K562 (cell line): ENCODE results near the gene BICD1. TPM values are rescaled to one million over a fixed set of nuclear protein-coding genes. Genes with fewer than 3 reads are reported as not detected.

ENCODE experiments used
- ATAC-seq: fragments of 200-7000 bp; cut with Tn5 transposase; 3 replicates; pipeline ENCODE4 v1.9.1; 2020; ENCODE audit warnings: moderate library complexity
- BruUV-seq: library from RNA; stranded (reverse); fragments of 400-500 nt; replicated peaks from 2 replicates; lab custom pipeline; 2021; lab: Mats Ljungman, UMichigan
- CTCF ChIA-PET: fragments of 300-600 bp; formaldehyde crosslinking; extraction: SDS; loops from one replicate; lab custom pipeline; 2021; ENCODE audit warnings: low intra/inter-chr PET ratio; lab: Yijun Ruan, JAX
- POLR2A ChIA-PET: fragments of 300-600, 350-650 bp; sonication (Branson Sonifier 250); formaldehyde crosslinking; extraction: SDS; loops from one replicate; lab custom pipeline; 2021; ENCODE audit warnings: antibody characterized with exemption, inconsistent platforms; lab: Yijun Ruan, JAX
- DNase-seq, 4 experiments: peaks; one replicate each; pipeline versions ENCODE4 v3.0.0 to v3.0.0-alpha.2; 2011 to 2018; ENCODE audit warnings: low spot score in 3 of 4, mixed read lengths in 3 of 4; ENCODE audit errors: extremely low read depth in 1 of 4
- FAIRE-seq: peaks from 2 replicates; lab custom pipeline; 2011; peaks lifted over from hg19 to GRCh38; lab: Jason Lieb, UNC
- H2AFZ ChIP-seq: 2 replicates; pipeline ENCODE4 v1.6.0; 2011; ENCODE audit warnings: low read depth, low read length, control low read depth, inconsistent platforms
- H3K27ac ChIP-seq: fragments of 200-600 bp; 3 replicates; pipeline ENCODE4 v1.8.0; 2011; ENCODE audit warnings: low read depth, mild to moderate bottlenecking, control low read depth, inconsistent platforms, low read length, moderate library complexity, mixed read lengths; ENCODE audit errors: extremely low read depth
- H3K27me3 ChIP-seq, 2 experiments: fragments of 300-600 bp in 1 of 2; 2 replicates in 1 of 2; 3 replicates in 1 of 2; pipeline versions ENCODE4 v1.6.0 to v1.8.0; 2011; ENCODE audit warnings: inconsistent platforms in 2 of 2, low read length in 2 of 2, mild to moderate bottlenecking in 1 of 2, mixed read lengths in 1 of 2, moderate library complexity in 1 of 2; ENCODE audit not compliant: control insufficient read depth in 2 of 2, insufficient read depth in 2 of 2
- H3K36me3 ChIP-seq: fragments of 300-600 bp; 3 replicates; pipeline ENCODE4 v1.8.0; 2011; ENCODE audit warnings: mild to moderate bottlenecking, low read length, inconsistent platforms; ENCODE audit not compliant: control insufficient read depth, insufficient read depth
- H3K4me1 ChIP-seq, 2 experiments: fragments of 200-600 bp in 1 of 2; replicated peaks in 1 of 2; 2 replicates in 1 of 2; 3 replicates in 1 of 2; pipeline versions ENCODE4 v1.5.1 to v1.8.0; 2011; ENCODE audit warnings: inconsistent platforms in 2 of 2, low read length in 2 of 2, mild to moderate bottlenecking in 1 of 2, mixed read lengths in 1 of 2, moderate library complexity in 1 of 2; ENCODE audit not compliant: control insufficient read depth in 2 of 2, insufficient read depth in 2 of 2
- H3K4me2 ChIP-seq: 2 replicates; pipeline ENCODE4 v1.6.1; 2011; ENCODE audit warnings: low read length, control low read depth, inconsistent platforms, mixed read lengths; ENCODE audit not compliant: insufficient read depth
- H3K4me3 ChIP-seq: fragments of 200-600 bp; sonication (generic), shearing (Covaris generic); 2 replicates; pipeline ENCODE4 v1.5.1; 2016; ENCODE audit warnings: control low read depth, inconsistent platforms
- H3K79me2 ChIP-seq: fragments of 200-600 bp; 3 replicates; pipeline ENCODE4 v1.8.0; 2011; ENCODE audit warnings: low read length, inconsistent platforms; ENCODE audit not compliant: control insufficient read depth, insufficient read depth
- H3K9ac ChIP-seq, 2 experiments: 2 replicates each; pipeline versions ENCODE4 v1.6.0 to v1.6.1; 2011; ENCODE audit warnings: low read depth in 2 of 2, low read length in 2 of 2, control low read depth in 1 of 2, inconsistent platforms in 1 of 2, mild to moderate bottlenecking in 1 of 2, mixed read lengths in 1 of 2; ENCODE audit not compliant: insufficient read depth in 1 of 2
- H3K9me1 ChIP-seq: one replicate; pipeline ENCODE4 v1.6.0; 2011; ENCODE audit warnings: inconsistent platforms, mild to moderate bottlenecking, low read length, moderate library complexity; ENCODE audit not compliant: control insufficient read depth, insufficient read depth
- H3K9me3 ChIP-seq: replicated peaks from 2 replicates; pipeline ENCODE4 v1.5.1; 2011; ENCODE audit warnings: low read depth, low read length, inconsistent platforms; ENCODE audit not compliant: control insufficient read depth, insufficient read depth
- H4K20me1 ChIP-seq: replicated peaks from 2 replicates; pipeline ENCODE4 v1.6.1; 2011; ENCODE audit warnings: low read length, inconsistent platforms, mixed read lengths; ENCODE audit not compliant: control insufficient read depth, insufficient read depth
- CBFA2T3 ChIP-seq: fragments of 450-650 bp; IDR thresholded peaks from 2 replicates; pipeline ENCODE4 v1.6.1; 2017
- KAT2B ChIP-seq: IDR thresholded peaks from one replicate; pipeline ENCODE4 v1.6.1; 2012; ENCODE audit warnings: low read depth, mild to moderate bottlenecking, control low read depth, inconsistent platforms, low read length, moderate library complexity
- KAT8 ChIP-seq: fragments of 450-650 bp; IDR thresholded peaks from 2 replicates; pipeline ENCODE4 v1.6.1; 2016; ENCODE audit warnings: low read depth, mild to moderate bottlenecking
- KLF10 ChIP-seq: fragments of 250-450 bp; sonication (Bioruptor Pico); IDR thresholded peaks from 2 replicates; pipeline ENCODE4 v1.6.1; 2021; ENCODE audit warnings: matching md5 sums
- MIER1 ChIP-seq: fragments of 450-650 bp; IDR thresholded peaks from 2 replicates; pipeline ENCODE4 v1.6.1; 2016; ENCODE audit warnings: antibody characterized with exemption, mild to moderate bottlenecking, low read depth
- NR3C1 ChIP-seq: sonication (generic); formaldehyde crosslinking; IDR thresholded peaks from 2 replicates; pipeline ENCODE4 v1.8.1; 2022; ENCODE audit warnings: missing genetic modification reagents
- RBFOX2 ChIP-seq: fragments of 200-400 bp; formaldehyde crosslinking; IDR thresholded peaks from 2 replicates; pipeline ENCODE4 v1.6.1; 2017; ENCODE audit warnings: low read depth, mild to moderate bottlenecking, low read length, moderate library complexity
- SNRNP70 ChIP-seq: fragments of 200-400 bp; formaldehyde crosslinking; optimal IDR thresholded peaks from 2 replicates; pipeline ENCODE3; 2017; ENCODE audit warnings: low read depth, low read length
- STAT5A ChIP-seq: IDR thresholded peaks from 2 replicates; pipeline ENCODE4 v1.6.1; 2012; ENCODE audit warnings: low read length, inconsistent platforms, borderline replicate concordance
- ZSCAN29 ChIP-seq: fragments of 450-650 bp; IDR thresholded peaks from 2 replicates; pipeline ENCODE4 v1.6.1; 2017
- WGBS: fragments of 100-300 bp; shearing (Covaris generic); methylation state at CpG from one replicate; pipeline ENCODE4 v1.1.6; 2016; ENCODE audit warnings: low coverage, mixed read lengths; ENCODE audit not compliant: insufficient coverage; ENCODE audit errors: missing lambda C conversion rate; 5-methylcytosine and 5-hydroxymethylcytosine counted together
- in situ Hi-C: fragments of 300-500 bp; cut with MboI; formaldehyde crosslinking; loops from 4 replicates; pipeline ENCODE4 v1.15.0; 2018; ENCODE audit warnings: inconsistent platforms, mixed read lengths
- intact Hi-C: fragments of 100-400 bp; cut with micrococcal nuclease; formaldehyde crosslinking; loops from 2 replicates; pipeline ENCODE4 v1.14.2; 2022
- polyA plus RNA-seq, 8 experiments: library from polyadenylated mRNA; depleted of rRNA in 4 of 8; stranded (reverse) in 5 of 8; unstranded in 3 of 8; fragments of >200 nt; fragmentation: Nextera tagmentation in 2 of 8; fragmentation: Illumina TruSeq in 1 of 8; extraction: Ambion mirVana in 2 of 8; extraction: Trizol in 1 of 8; gene quantifications; 2 replicates each; pipeline versions ENCODE4 v1.2.1 to v1.2.3, GENCODE V29; 2011 to 2014; ENCODE audit warnings: inconsistent platforms in 1 of 8, missing spikeins in 1 of 8
- total RNA-seq, 7 experiments: library from RNA; depleted of rRNA in 6 of 7; stranded (reverse); fragments of >200 nt in 6 of 7; fragmentation: Illumina TruSeq in 2 of 7; extraction: Trizol in 2 of 7; gene quantifications; 2 replicates each; pipeline versions ENCODE4 v1.2.1 to v1.2.3, GENCODE V29; 2011 to 2021; ENCODE audit warnings: low replicate concordance in 1 of 7
- TF ChIP-seq, protein P1 (sequence below): fragments of 450-650 bp; IDR thresholded peaks from 2 replicates; pipeline ENCODE4 v1.6.1; 2016; ENCODE audit warnings: low read depth, mild to moderate bottlenecking, moderate library complexity
- TF ChIP-seq, protein P2 (sequence below), 2 experiments: IDR thresholded peaks in 1 of 2; conservative IDR thresholded peaks in 1 of 2; 2 replicates each; pipeline ENCODE4 v1.6.1; 2016; ENCODE audit warnings: low read depth in 2 of 2, mild to moderate bottlenecking in 1 of 2, missing compliant biosample characterization in 1 of 2, missing genetic modification characterization in 1 of 2, moderate library complexity in 1 of 2
- TF ChIP-seq, protein P3 (sequence below): fragments of 450-650 bp; IDR thresholded peaks from 2 replicates; pipeline ENCODE4 v1.6.1; 2016
- TF ChIP-seq, protein P4 (sequence below): sonication (generic); formaldehyde crosslinking; IDR thresholded peaks from 2 replicates; pipeline ENCODE4 v1.8.1; 2023; ENCODE audit warnings: mild to moderate bottlenecking, missing genetic modification reagents

The BICD1 gene
- total and polyA plus RNA-seq, 9 of the 15 experiments (the other 6 are each of a cell fraction or from before 2014, with no cell fraction given) = 3.5 to 21.1 (median 12.5) TPM

DNA sequence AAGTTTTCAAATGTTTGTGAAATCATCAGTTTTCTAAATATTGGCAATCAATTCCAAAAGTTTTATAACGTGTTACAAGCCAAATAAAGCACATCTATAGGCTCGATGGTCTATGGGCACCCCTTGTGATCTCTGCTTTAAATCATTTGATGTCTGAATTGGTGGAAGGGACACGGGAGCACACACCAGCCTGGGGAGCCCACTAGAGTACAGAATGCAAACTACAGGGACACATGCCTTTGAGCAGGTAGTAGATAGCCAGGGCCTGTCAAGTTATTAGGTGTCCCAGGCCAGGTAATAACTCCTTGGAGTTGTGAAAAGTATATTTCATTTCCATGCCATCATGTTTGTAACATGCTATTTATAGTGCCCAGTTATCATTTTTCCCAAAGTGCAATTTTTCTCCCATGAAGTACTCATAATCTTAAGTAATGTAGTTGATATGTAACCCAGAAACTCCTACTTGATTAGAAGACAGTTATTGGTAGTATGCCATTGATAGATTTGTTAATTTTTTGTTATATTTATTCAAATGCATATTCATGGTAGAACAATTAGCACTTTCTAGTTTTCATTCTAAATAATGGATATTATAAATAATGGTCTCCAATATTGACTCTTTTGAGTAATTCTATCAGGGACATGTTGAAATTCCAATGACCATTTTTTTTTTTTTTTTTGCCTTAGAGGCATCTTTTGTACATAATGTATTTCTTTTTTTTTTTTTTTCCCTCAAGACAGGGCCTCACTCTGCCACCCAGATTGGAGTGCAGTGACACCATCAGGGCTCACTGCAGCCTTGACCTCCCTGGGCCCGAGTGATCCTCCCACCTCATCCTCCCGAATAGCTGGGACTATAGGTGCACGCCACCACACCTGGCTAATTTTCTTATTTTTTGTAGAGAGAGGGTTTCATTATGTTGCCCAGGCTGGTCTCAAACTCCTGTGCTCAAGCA, 195.8 kb downstream of the BICD1 start:
- H3K9me1 ChIP-seq = no peaks in the 10 kb centered on the region
- POLR2A ChIA-PET = no interaction called here
- ATAC-seq (peak; percentile 94), DNase-seq (peak; percentile 19 to 54 (median 38)), FAIRE-seq (peak; percentile 64)
- no peaks in the 10 kb centered on the region for H3K27me3 ChIP-seq
- no peaks in the 10 kb centered on the region for H3K36me3 ChIP-seq
- no peak overlapping the region for H2AFZ ChIP-seq
- H3K27ac ChIP-seq = no peak overlapping the region
- no peak overlapping the region for H3K9ac ChIP-seq
- BruUV-seq = no TSS peak
- in situ Hi-C loops (loop anchor here (10.0 kb wide), 1 partner anchor 618 kb away; no protein-coding TSS in a partner anchor), intact Hi-C loops (loop anchor here (1.0 to 2.0 kb wide), 2 partner anchors 41 to 242 kb away; no protein-coding TSS in a partner anchor)
- H3K4me2 ChIP-seq = no peak overlapping the region
- no peaks in the 10 kb centered on the region for H4K20me1 ChIP-seq
- H3K4me1 ChIP-seq = peaks cover 0 to 2% of the 10 kb centered on the region in 2 experiments; a peak in 1 of 5 replicates
- CTCF ChIA-PET = interaction anchor here (0.6 to 1.2 kb wide), 3 partner anchors 15 to 977 kb away, joined by 3 read pairs; no protein-coding TSS in a partner anchor
- no peaks in the 10 kb centered on the region for H3K79me2 ChIP-seq
- H3K4me3 ChIP-seq = no peak overlapping the region
- 30% methylated on average over 4 of the region's 6 CpGs for WGBS
- H3K9me3 ChIP-seq = no peaks in the 10 kb centered on the region
- TF ChIP-seq RBFOX2 (no peak), ZSCAN29 (no peak), MIER1 (no peak), KAT2B (no peak), SNRNP70 (no peak), KLF10 (CRISPR knock-in tag) (no peak), KAT8 (no peak), CBFA2T3 (no peak), STAT5A (no peak), NR3C1 (no peak)
- TF ChIP-seq, protein P1, sequence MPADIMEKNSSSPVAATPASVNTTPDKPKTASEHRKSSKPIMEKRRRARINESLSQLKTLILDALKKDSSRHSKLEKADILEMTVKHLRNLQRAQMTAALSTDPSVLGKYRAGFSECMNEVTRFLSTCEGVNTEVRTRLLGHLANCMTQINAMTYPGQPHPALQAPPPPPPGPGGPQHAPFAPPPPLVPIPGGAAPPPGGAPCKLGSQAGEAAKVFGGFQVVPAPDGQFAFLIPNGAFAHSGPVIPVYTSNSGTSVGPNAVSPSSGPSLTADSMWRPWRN = no peak
- TF ChIP-seq, protein P2, sequence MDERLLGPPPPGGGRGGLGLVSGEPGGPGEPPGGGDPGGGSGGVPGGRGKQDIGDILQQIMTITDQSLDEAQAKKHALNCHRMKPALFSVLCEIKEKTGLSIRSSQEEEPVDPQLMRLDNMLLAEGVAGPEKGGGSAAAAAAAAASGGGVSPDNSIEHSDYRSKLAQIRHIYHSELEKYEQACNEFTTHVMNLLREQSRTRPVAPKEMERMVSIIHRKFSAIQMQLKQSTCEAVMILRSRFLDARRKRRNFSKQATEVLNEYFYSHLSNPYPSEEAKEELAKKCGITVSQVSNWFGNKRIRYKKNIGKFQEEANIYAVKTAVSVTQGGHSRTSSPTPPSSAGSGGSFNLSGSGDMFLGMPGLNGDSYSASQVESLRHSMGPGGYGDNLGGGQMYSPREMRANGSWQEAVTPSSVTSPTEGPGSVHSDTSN (CRISPR knock-in tag; IDR thresholded peaks at IDR 0.05; ENCODE audit: low read depth) = no peak
- TF ChIP-seq, protein P2 (tag; conservative IDR thresholded peaks at IDR 0.05; ENCODE audit: low read depth) = 0 out of 2 replicates have a peak, but pooled peaks have one; percentile 13
- TF ChIP-seq, protein P3, sequence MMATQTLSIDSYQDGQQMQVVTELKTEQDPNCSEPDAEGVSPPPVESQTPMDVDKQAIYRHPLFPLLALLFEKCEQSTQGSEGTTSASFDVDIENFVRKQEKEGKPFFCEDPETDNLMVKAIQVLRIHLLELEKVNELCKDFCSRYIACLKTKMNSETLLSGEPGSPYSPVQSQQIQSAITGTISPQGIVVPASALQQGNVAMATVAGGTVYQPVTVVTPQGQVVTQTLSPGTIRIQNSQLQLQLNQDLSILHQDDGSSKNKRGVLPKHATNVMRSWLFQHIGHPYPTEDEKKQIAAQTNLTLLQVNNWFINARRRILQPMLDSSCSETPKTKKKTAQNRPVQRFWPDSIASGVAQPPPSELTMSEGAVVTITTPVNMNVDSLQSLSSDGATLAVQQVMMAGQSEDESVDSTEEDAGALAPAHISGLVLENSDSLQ = 0 out of 2 replicates have a peak, but pooled peaks have one; percentile 30
- TF ChIP-seq, protein P4, sequence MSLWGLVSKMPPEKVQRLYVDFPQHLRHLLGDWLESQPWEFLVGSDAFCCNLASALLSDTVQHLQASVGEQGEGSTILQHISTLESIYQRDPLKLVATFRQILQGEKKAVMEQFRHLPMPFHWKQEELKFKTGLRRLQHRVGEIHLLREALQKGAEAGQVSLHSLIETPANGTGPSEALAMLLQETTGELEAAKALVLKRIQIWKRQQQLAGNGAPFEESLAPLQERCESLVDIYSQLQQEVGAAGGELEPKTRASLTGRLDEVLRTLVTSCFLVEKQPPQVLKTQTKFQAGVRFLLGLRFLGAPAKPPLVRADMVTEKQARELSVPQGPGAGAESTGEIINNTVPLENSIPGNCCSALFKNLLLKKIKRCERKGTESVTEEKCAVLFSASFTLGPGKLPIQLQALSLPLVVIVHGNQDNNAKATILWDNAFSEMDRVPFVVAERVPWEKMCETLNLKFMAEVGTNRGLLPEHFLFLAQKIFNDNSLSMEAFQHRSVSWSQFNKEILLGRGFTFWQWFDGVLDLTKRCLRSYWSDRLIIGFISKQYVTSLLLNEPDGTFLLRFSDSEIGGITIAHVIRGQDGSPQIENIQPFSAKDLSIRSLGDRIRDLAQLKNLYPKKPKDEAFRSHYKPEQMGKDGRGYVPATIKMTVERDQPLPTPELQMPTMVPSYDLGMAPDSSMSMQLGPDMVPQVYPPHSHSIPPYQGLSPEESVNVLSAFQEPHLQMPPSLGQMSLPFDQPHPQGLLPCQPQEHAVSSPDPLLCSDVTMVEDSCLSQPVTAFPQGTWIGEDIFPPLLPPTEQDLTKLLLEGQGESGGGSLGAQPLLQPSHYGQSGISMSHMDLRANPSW (CRISPR knock-in tag) = no peak
